ENCODE results near the gene APOLD1. TPM values are rescaled to one million over a fixed set of nuclear protein-coding genes. Genes with fewer than 3 reads are reported as not detected.
"Not testable (repeated sequence)": the region's sequence is repeated elsewhere in the genome, so short reads cannot be mapped to it uniquely, and the experiment has no call there.

The APOLD1 gene
- total and polyA plus RNA-seq, 8 donors = 7.3 to 14.1 (median 10.2) TPM

DNA sequence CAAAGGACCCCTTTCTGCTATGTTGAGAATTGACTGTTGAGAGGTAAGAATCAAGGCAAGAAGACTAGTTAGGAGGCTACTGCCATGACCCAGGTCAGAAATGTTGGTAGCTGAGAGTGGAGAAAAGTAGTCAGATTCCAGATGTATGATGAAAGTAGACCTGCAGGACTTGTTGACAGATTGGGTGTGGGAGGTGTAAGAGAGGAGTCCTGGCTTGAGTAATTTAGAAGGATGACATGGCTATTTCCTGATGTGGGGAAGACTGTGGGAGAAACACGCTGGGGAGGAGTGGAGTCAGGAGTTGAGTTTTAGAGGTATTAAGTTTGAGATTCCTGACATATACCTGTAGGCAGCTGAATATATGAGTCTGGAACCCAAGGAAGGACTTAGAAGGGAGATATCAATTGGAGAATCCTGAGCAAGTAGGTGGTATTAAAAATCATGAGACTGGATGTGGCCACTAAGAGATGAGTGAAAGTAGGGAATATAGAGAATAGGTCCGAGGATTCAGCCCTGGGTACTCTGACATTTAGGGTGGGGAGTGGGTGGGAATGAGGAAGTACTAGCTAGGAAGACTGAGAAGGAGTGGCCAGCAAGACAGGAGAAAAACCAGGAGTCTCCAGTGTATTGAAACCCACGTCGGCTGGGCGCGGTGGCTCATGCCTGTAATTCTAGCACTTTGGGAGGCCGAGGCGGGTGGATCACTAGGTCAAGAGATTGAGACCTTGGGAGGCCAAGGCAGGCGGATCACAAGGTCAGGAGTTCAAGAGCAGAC, 15.1 kb downstream of the APOLD1 start:
- H3K27me3 ChIP-seq = no peaks in the 10 kb centered on the region
- ATAC-seq = no peak
- no peak for DNase-seq
- H3K4me1 ChIP-seq = peaks cover 0 to 19% of the 10 kb centered on the region in 2 donors
- H3K36me3 ChIP-seq = no peaks in the 10 kb centered on the region
- intact Hi-C loops (cut with DNase I) = no loop called here
- no peaks in the 10 kb centered on the region for H3K9me3 ChIP-seq
- no peak overlapping the region for H3K4me3 ChIP-seq
- H3K27ac ChIP-seq = no peak overlapping the region
- TF ChIP-seq, protein P1, sequence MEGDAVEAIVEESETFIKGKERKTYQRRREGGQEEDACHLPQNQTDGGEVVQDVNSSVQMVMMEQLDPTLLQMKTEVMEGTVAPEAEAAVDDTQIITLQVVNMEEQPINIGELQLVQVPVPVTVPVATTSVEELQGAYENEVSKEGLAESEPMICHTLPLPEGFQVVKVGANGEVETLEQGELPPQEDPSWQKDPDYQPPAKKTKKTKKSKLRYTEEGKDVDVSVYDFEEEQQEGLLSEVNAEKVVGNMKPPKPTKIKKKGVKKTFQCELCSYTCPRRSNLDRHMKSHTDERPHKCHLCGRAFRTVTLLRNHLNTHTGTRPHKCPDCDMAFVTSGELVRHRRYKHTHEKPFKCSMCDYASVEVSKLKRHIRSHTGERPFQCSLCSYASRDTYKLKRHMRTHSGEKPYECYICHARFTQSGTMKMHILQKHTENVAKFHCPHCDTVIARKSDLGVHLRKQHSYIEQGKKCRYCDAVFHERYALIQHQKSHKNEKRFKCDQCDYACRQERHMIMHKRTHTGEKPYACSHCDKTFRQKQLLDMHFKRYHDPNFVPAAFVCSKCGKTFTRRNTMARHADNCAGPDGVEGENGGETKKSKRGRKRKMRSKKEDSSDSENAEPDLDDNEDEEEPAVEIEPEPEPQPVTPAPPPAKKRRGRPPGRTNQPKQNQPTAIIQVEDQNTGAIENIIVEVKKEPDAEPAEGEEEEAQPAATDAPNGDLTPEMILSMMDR (IDR thresholded peaks at IDR 0.05) = no peak

DNA sequence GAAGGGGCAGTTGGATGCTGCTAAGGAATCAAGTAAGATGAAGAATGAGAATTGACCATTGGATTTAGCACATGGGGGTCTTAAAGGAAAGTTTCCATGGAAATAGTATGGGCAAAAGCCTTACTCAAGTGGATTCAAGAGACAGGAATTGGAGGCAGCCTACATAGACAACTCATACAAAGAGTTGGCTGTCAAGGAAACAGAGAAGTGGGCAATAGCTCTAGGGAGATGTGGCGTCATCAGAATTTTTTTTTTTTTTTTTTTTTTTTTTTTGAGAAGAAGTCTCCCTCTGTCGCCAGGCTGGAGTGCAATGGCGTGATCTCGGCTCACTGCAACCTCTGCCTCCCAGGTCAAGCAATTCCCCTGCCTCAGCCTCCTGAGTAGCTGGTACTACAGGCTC, 16.2 kb downstream of the APOLD1 start:
- H3K4me3 ChIP-seq; H3K27me3 ChIP-seq; H3K9me3 ChIP-seq; ATAC-seq; H3K27ac ChIP-seq; H3K36me3 ChIP-seq; intact Hi-C loops (cut with DNase I); DNase-seq: not testable (repeated sequence)
- peaks cover 0 to 19% of the 10 kb centered on the region in 2 donors for H3K4me1 ChIP-seq

DNA sequence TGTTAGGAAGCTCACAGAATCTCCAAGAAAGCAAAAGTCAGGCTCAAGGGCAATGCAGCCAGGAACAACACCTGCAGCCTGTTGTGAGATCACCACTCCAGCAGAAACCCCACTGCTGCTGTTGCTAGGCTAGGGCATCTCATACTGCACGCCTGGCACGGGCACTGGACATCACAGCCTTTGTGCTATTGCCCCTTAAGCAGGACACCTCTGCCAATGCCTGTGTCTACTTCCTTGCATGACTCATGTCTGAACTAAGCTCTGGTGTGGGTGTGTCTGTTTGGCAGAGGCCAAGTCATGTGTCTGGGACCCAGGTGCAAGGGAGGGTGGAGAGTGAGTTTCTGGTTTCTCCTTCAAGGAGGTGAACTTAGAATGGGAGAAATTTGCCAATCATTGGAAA, 17.7 kb downstream of the APOLD1 start:
- H3K4me1 ChIP-seq = peaks cover 0 to 28% of the 10 kb centered on the region in 2 donors
- H3K27me3 ChIP-seq = no peaks in the 10 kb centered on the region
- no peaks in the 10 kb centered on the region for H3K36me3 ChIP-seq
- no peaks in the 10 kb centered on the region for H3K9me3 ChIP-seq
- DNase-seq = peak in 2 of 4 donors; percentile 76 to 84
- peak overlapping the region; percentile 46 to 60 for H3K27ac ChIP-seq
- TF ChIP-seq, protein P1 (IDR thresholded peaks at IDR 0.05) = no peak
- intact Hi-C loops (cut with DNase I) = no loop called here
- no peak overlapping the region for H3K4me3 ChIP-seq
- ATAC-seq = peak; percentile 95

DNA sequence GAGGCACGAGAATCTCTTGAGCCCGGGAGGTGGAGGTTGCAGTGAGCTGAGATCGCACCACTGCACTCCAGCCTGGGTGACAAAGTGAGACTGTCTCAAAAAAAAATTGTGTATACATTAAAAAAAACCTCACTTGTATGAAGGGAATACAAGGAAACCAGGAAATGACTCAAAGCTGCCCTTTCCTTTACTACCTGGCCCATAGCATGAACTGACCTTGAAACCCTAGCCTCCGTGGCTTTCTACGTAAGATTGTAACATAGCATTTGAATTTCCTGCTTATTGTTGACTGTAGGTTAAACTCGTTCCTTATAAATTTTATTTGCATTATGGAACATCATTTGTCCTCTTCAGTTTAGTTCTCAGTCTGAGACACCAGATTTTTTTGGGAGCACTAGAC, 18.6 kb downstream of the APOLD1 start:
- Histone ChIP-seq H3K36me3 (no peaks in the 10 kb centered on the region), H3K4me1 (peaks cover 0 to 36% of the 10 kb centered on the region in 2 donors), H3K27me3 (no peaks in the 10 kb centered on the region), H3K27ac (peak overlapping the region; percentile 46 to 60), H3K9me3 (no peaks in the 10 kb centered on the region), H3K4me3 (no peak overlapping the region)
- intact Hi-C loops (cut with DNase I) = no loop called here
- no peak for ATAC-seq
- TF ChIP-seq, protein P1 (IDR thresholded peaks at IDR 0.05) = no peak
- no peak for DNase-seq

DNA sequence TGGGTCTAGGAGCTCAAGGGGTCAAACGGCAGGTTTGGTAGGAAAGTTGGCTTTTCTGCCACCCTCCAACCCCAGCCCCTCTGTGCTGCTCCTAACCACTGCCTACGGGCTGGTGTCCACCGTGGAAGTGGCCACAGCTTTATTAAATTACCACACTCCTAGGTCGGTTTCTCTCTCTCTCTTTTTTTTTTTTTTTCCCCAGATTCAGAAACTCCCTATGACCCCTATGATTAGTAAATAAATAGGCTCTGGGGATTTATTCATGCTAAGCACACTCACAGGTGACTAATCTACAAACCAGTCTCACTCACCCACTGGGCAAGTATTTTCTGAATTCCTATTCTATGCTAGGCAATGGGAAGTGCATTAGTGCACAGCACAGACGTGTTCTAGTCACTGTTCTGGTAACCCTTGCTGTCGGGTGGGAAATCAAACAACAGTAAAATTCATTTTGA, 19.0 kb downstream of the APOLD1 start:
- Histone ChIP-seq H3K36me3 (no peaks in the 10 kb centered on the region), H3K4me1 (peaks cover 0 to 41% of the 10 kb centered on the region in 2 donors), H3K4me3 (no peak overlapping the region), H3K27me3 (no peaks in the 10 kb centered on the region), H3K9me3 (no peaks in the 10 kb centered on the region), H3K27ac (peak overlapping the region; percentile 46 to 60)
- ATAC-seq = peak; percentile 52
- intact Hi-C loops (cut with DNase I) = no loop called here
- no peak for DNase-seq
- TF ChIP-seq, protein P1 (IDR thresholded peaks at IDR 0.05) = no peak

Measured in left lung (tissue), 10 donors.